ENCODE measurements around the gene ATP5F1D. TPM values are rescaled to one million over a fixed set of nuclear protein-coding genes. Genes with fewer than 3 reads are reported as not detected.
A peak's percentile ranks its signal among the peaks of the same experiment; 100 is the strongest.

Gene ATP5F1D
- total and polyA plus RNA-seq, 2 of the 13 experiments (the other 11 are each of a cell fraction or from before 2014, with no cell fraction given): 39.4 to 78.7 TPM

DNA sequence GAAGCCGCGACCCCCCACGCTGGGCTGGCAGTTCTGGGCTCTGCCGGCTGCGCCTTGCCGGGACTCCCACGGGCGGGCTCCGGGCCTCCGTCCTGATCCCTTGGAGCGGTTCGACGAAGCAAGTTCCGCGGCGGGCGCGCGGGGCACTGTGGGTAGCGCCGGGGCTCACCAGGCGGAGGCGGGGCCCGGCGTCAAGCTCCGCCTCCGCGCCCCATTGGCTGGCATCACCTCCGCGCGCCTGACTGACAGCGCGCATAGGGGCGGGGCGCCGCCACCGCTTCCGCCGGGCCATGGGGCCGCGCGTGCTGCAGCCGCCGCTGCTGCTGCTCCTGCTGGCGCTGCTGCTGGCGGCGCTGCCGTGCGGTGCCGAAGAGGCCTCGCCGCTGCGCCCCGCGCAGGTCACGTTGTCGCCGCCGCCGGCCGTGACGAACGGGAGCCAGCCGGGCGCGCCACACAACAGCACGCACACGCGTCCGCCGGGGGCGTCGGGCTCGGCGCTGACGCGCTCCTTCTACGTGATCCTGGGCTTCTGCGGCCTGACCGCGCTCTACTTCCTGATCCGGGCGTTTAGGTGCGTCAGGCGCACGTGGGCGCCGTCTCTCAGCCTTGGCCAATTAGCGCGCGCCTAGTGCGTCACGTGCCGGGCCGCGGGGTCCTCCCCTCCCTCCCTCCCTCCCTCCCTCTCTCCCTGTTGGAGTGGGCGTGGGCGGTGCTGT, 33.9 kb downstream of the ATP5F1D start, which contains the start of gene FAM174C (continued):
- TF ChIP-seq, protein P1, sequence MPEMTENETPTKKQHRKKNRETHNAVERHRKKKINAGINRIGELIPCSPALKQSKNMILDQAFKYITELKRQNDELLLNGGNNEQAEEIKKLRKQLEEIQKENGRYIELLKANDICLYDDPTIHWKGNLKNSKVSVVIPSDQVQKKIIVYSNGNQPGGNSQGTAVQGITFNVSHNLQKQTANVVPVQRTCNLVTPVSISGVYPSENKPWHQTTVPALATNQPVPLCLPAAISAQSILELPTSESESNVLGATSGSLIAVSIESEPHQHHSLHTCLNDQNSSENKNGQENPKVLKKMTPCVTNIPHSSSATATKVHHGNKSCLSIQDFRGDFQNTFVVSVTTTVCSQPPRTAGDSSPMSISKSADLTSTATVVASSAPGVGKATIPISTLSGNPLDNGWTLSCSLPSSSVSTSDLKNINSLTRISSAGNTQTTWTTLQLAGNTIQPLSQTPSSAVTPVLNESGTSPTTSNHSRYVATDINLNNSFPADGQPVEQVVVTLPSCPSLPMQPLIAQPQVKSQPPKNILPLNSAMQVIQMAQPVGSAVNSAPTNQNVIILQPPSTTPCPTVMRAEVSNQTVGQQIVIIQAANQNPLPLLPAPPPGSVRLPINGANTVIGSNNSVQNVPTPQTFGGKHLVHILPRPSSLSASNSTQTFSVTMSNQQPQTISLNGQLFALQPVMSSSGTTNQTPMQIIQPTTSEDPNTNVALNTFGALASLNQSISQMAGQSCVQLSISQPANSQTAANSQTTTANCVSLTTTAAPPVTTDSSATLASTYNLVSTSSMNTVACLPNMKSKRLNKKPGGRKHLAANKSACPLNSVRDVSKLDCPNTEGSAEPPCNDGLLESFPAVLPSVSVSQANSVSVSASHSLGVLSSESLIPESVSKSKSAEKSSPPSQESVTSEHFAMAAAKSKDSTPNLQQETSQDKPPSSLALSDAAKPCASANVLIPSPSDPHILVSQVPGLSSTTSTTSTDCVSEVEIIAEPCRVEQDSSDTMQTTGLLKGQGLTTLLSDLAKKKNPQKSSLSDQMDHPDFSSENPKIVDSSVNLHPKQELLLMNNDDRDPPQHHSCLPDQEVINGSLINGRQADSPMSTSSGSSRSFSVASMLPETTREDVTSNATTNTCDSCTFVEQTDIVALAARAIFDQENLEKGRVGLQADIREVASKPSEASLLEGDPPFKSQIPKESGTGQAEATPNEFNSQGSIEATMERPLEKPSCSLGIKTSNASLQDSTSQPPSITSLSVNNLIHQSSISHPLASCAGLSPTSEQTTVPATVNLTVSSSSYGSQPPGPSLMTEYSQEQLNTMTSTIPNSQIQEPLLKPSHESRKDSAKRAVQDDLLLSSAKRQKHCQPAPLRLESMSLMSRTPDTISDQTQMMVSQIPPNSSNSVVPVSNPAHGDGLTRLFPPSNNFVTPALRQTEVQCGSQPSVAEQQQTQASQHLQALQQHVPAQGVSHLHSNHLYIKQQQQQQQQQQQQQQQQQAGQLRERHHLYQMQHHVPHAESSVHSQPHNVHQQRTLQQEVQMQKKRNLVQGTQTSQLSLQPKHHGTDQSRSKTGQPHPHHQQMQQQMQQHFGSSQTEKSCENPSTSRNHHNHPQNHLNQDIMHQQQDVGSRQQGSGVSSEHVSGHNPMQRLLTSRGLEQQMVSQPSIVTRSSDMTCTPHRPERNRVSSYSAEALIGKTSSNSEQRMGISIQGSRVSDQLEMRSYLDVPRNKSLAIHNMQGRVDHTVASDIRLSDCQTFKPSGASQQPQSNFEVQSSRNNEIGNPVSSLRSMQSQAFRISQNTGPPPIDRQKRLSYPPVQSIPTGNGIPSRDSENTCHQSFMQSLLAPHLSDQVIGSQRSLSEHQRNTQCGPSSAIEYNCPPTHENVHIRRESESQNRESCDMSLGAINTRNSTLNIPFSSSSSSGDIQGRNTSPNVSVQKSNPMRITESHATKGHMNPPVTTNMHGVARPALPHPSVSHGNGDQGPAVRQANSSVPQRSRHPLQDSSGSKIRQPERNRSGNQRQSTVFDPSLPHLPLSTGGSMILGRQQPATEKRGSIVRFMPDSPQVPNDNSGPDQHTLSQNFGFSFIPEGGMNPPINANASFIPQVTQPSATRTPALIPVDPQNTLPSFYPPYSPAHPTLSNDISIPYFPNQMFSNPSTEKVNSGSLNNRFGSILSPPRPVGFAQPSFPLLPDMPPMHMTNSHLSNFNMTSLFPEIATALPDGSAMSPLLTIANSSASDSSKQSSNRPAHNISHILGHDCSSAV (CRISPR knock-in tag; IDR thresholded peaks at IDR 0.05; ENCODE audit: borderline replicate concordance): no peak
- no peak for TF ChIP-seq PAX8 (CRISPR knock-in tag; IDR thresholded peaks at IDR 0.05; ENCODE audit: borderline replicate concordance)
- TF ChIP-seq, protein P2, sequence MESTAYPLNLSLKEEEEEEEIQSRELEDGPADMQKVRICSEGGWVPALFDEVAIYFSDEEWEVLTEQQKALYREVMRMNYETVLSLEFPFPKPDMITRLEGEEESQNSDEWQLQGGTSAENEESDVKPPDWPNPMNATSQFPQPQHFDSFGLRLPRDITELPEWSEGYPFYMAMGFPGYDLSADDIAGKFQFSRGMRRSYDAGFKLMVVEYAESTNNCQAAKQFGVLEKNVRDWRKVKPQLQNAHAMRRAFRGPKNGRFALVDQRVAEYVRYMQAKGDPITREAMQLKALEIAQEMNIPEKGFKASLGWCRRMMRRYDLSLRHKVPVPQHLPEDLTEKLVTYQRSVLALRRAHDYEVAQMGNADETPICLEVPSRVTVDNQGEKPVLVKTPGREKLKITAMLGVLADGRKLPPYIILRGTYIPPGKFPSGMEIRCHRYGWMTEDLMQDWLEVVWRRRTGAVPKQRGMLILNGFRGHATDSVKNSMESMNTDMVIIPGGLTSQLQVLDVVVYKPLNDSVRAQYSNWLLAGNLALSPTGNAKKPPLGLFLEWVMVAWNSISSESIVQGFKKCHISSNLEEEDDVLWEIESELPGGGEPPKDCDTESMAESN (CRISPR knock-in tag; conservative IDR thresholded peaks at IDR 0.05): peak; percentile 89
- no peak for TF ChIP-seq POLR2AphosphoS2 (IDR thresholded peaks at IDR 0.05; ENCODE audit: low read depth, low read length)
- TF ChIP-seq ZNF234 (CRISPR knock-in tag; conservative IDR thresholded peaks at IDR 0.05): no peak
- no peak for TF ChIP-seq MAFF (IDR thresholded peaks at IDR 0.05; ENCODE audit: low read depth, low read length)
- TF ChIP-seq, protein P3, sequence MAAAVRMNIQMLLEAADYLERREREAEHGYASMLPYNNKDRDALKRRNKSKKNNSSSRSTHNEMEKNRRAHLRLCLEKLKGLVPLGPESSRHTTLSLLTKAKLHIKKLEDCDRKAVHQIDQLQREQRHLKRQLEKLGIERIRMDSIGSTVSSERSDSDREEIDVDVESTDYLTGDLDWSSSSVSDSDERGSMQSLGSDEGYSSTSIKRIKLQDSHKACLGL (CRISPR knock-in tag; IDR thresholded peaks at IDR 0.05): peak; percentile 73
- no peak for TF ChIP-seq LCORL (IDR thresholded peaks at IDR 0.05)
- no peak for TF ChIP-seq LCORL (CRISPR knock-in tag; IDR thresholded peaks at IDR 0.05)
- peak; percentile 85 for TF ChIP-seq IRX3 (CRISPR knock-in tag; IDR thresholded peaks at IDR 0.05; ENCODE audit: borderline replicate concordance, low read depth)
- TF ChIP-seq HOXD1 (CRISPR knock-in tag; IDR thresholded peaks at IDR 0.05): no peak; the same call in 1 of the 2 replicates
- no peak for TF ChIP-seq SMAD3 (CRISPR knock-in tag; IDR thresholded peaks at IDR 0.05)
- no peak for TF ChIP-seq ZNF121 (CRISPR knock-in tag; IDR thresholded peaks at IDR 0.05)
- no peak for TF ChIP-seq ZBTB3 (CRISPR knock-in tag; IDR thresholded peaks at IDR 0.05; ENCODE audit: borderline replicate concordance, low read depth)
- no peak for TF ChIP-seq ZMYM2 (CRISPR knock-in tag; IDR thresholded peaks at IDR 0.05)
- TF ChIP-seq TCF7L2 (IDR thresholded peaks at IDR 0.05; ENCODE audit: low read depth, low read length): no peak
- TF ChIP-seq, protein P4, sequence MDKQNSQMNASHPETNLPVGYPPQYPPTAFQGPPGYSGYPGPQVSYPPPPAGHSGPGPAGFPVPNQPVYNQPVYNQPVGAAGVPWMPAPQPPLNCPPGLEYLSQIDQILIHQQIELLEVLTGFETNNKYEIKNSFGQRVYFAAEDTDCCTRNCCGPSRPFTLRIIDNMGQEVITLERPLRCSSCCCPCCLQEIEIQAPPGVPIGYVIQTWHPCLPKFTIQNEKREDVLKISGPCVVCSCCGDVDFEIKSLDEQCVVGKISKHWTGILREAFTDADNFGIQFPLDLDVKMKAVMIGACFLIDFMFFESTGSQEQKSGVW (CRISPR knock-in tag; IDR thresholded peaks at IDR 0.05; ENCODE audit: borderline replicate concordance): 0 out of 2 replicates have a peak, but pooled peaks have one; percentile 61
- TF ChIP-seq ZNF430 (CRISPR knock-in tag; IDR thresholded peaks at IDR 0.05): no peak
- TF ChIP-seq ZNF260 (CRISPR knock-in tag; IDR thresholded peaks at IDR 0.05; ENCODE audit: borderline replicate concordance, low read depth): no peak

Measured in HepG2 (cell line).